Mesothelial cell of epicardium (in vitro differentiated cells): ENCODE results near the gene LASP1. TPM values are rescaled to one million over a fixed set of nuclear protein-coding genes. Genes with fewer than 3 reads are reported as not detected.

Source experiments
- DNase-seq, 2 experiments: peaks; one replicate each; pipeline ENCODE4 v3.0.0; 2021; ENCODE audit warnings: low spot score in 2 of 2; ENCODE audit not compliant: unreplicated experiment in 2 of 2
- H3K27ac Mint-ChIP-seq: 2 replicates; pipeline ENCODE4 v1.8.0; 2021; ENCODE audit warnings: mixed read lengths
- H3K27me3 Mint-ChIP-seq: 2 replicates; pipeline ENCODE4 v1.8.0; 2021; ENCODE audit warnings: low read depth, mixed read lengths
- H3K36me3 Mint-ChIP-seq: 2 replicates; pipeline ENCODE4 v1.8.0; 2021; ENCODE audit warnings: mixed read lengths
- H3K4me1 Mint-ChIP-seq: 2 replicates; pipeline ENCODE4 v1.8.0; 2021; ENCODE audit warnings: mixed read lengths
- H3K4me3 Mint-ChIP-seq: 2 replicates; pipeline ENCODE4 v1.8.0; 2021; ENCODE audit warnings: mild to moderate bottlenecking, moderate library complexity, mixed read lengths
- H3K9me3 Mint-ChIP-seq: 2 replicates; pipeline ENCODE4 v1.8.0; 2021; ENCODE audit warnings: mixed read lengths
- total RNA-seq: library from RNA; stranded (reverse); gene quantifications from 3 replicates; pipeline ENCODE4 v1.2.1, GENCODE V29; 2021
- TF ChIP-seq, protein P1 (sequence below): fragments of 200-600 bp; sonication (generic); IDR thresholded peaks from one replicate; pipeline ENCODE4 v1.5.0; 2021; ENCODE audit warnings: antibody characterized with exemption; ENCODE audit not compliant: unreplicated experiment

Gene LASP1
- total RNA-seq, 1 donor from 2014 or later = 144 TPM

DNA sequence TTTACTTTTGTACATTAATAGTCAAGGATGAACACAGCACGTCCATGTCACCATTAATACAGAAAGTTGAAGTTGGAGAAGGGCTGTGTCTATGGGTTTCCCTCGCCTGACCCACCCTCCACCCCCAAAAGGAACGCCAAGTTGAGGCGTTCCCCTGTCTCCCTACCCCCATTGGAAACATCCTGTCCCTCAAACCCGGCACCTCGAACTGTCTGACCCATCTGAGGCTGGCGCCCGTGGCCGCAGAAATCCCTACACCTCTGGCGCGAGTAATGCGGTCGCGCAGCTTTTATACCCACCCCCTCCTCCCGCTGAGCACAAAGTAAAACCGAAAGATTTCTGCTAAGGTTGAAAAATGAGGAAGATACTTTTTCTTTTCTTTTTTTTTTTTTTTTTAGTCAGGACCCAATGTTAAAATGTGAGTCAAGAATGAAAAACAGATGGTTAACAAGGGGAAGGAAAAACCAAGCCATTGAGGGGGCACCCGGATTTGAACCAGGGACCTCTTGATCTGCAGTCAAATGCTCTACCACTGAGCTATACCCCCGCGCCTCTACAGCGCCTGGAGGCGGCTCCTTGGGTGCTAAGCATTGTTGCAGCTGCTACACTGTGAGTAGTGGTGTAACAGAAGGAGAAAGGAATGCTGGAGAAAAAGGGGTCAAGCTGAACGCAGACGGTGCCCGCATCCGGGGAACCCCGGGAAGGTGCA is 887 bp upstream of the LASP1 start:
- peak; percentile 85 to 98 for DNase-seq
- peak overlapping the region; percentile 99 for H3K27ac Mint-ChIP-seq
- no peaks in the 10 kb centered on the region for H3K36me3 Mint-ChIP-seq
- TF ChIP-seq, protein P1, sequence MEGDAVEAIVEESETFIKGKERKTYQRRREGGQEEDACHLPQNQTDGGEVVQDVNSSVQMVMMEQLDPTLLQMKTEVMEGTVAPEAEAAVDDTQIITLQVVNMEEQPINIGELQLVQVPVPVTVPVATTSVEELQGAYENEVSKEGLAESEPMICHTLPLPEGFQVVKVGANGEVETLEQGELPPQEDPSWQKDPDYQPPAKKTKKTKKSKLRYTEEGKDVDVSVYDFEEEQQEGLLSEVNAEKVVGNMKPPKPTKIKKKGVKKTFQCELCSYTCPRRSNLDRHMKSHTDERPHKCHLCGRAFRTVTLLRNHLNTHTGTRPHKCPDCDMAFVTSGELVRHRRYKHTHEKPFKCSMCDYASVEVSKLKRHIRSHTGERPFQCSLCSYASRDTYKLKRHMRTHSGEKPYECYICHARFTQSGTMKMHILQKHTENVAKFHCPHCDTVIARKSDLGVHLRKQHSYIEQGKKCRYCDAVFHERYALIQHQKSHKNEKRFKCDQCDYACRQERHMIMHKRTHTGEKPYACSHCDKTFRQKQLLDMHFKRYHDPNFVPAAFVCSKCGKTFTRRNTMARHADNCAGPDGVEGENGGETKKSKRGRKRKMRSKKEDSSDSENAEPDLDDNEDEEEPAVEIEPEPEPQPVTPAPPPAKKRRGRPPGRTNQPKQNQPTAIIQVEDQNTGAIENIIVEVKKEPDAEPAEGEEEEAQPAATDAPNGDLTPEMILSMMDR = no peak
- no peaks in the 10 kb centered on the region for H3K27me3 Mint-ChIP-seq
- H3K4me3 Mint-ChIP-seq = peak overlapping the region; percentile 100
- peaks cover 37% of the 10 kb centered on the region for H3K4me1 Mint-ChIP-seq
- no peaks in the 10 kb centered on the region for H3K9me3 Mint-ChIP-seq

DNA sequence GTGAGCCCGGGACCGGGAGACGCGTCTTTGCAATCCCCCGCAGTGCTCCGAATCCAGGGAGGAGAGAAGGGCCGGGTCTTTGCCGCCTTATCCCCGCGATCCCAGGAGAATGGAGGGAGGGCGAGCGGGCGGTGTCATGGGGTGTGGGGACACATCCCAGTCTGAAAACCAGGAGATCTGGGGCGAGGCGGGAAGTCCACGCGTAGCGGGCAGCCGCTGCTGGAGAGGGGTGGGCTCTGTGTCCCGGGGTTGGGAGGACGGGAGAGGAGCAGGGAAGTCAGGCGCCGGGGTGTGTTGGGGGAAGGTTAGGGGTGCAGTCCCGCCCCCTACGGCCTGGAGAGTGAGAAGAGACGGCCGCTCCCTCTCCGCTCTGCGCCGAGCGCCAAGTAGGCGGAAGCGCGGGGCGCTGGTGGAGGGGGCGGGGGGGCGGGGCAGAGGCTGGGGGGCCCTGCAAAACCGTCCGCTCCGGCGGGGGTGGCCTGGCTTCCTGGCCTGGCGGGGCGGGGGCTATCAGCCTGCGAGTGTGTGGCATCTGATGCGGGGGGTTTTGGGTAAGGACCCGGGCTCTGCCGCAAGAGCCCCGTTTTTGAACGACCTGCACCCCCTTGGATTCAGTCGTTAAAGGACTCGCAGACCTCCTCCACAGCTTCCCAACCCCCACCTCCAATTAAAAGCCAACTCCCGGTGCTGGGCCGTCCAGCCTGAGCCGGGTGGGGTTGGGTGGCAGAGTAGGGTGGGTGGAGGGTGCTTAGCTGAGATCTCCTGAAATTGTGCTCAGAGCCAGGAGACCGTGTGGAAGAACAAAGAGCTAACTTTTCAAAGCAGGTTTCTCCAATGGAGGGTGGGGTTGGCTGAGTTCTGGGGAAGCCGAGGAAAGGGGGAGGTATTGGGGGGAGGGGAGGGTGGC is 654 bp downstream of the LASP1 start:
- peak overlapping the region; percentile 99 for H3K27ac Mint-ChIP-seq
- H3K4me1 Mint-ChIP-seq = peaks cover 53% of the 10 kb centered on the region
- H3K27me3 Mint-ChIP-seq = no peaks in the 10 kb centered on the region
- H3K4me3 Mint-ChIP-seq = peak overlapping the region; percentile 100
- H3K36me3 Mint-ChIP-seq = no peaks in the 10 kb centered on the region
- peak; percentile 45 to 67 for DNase-seq
- no peaks in the 10 kb centered on the region for H3K9me3 Mint-ChIP-seq
- TF ChIP-seq, protein P1 = no peak

DNA sequence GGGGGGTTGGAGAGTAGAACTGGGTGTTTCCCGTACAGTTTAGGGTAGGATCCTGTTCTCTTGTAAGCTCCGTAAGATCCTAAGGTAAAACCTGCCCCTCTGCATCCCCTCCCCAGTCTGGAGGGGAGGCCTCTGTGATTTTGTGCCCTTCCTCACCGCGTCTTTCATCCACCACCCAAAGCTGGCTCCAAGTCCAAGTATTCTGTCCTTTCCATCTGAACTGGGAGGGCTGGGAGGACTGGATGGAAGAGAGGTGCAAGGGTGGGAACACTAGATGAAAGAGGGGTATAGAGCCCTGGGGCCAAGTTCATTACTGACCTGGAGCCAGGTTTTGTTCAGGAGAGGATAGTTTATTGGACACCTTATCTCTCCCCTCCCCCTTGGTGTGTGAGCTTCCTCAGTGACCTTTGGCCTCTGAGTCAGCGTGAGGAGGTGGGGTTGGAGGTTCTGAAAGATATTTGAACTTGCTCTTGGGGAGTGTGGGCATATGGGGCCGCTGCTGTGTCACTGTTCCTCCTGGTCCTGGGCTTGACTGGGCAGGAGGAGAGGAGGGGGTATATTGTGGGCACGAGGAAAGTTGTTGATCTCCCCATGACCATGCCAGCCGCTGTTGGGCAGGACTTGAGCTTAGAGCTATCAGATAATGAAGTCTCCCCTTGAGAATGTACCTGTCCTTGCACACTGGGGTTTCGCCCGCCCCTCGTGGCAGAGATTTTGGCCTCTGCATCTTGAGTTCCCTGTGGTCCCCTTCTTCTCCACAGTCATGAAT is 1.6 kb downstream of the LASP1 start:
- TF ChIP-seq, protein P1 = no peak
- Mint-ChIP-seq H3K4me3 (peak overlapping the region; percentile 100), H3K36me3 (no peaks in the 10 kb centered on the region), H3K27me3 (no peaks in the 10 kb centered on the region), H3K4me1 (peaks cover 60% of the 10 kb centered on the region), H3K9me3 (no peaks in the 10 kb centered on the region), H3K27ac (peak overlapping the region; percentile 89)
- no peak for DNase-seq

DNA sequence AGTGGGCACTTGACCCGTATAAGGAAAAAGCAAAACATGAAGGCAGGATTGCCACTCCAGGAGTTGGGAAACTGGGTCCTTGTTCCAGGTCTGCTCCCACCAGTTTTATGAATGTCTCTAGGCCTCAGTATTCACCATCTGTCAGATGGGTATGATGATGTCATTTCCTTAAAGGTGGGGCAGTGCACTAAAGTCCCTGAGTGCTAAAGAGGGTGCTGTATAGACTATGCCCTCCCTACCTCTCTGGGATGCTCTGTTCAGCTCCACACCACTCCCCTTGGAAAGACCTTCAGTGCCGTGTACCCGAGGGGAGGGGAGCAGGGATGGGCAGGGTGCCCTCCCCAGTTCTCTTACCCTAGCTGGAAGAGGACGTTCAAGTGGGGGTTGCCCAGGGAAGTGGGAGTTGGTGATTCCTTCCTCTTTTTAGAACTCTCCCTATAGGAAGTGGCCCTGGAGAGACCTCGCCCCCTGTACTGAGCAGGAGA is 2.2 kb downstream of the LASP1 start:
- DNase-seq = no peak
- H3K9me3 Mint-ChIP-seq = no peaks in the 10 kb centered on the region
- H3K36me3 Mint-ChIP-seq = no peaks in the 10 kb centered on the region
- H3K4me3 Mint-ChIP-seq = peak overlapping the region; percentile 100
- peak overlapping the region; percentile 89 for H3K27ac Mint-ChIP-seq
- H3K4me1 Mint-ChIP-seq = peaks cover 61% of the 10 kb centered on the region
- TF ChIP-seq, protein P1 = no peak
- H3K27me3 Mint-ChIP-seq = no peaks in the 10 kb centered on the region

DNA sequence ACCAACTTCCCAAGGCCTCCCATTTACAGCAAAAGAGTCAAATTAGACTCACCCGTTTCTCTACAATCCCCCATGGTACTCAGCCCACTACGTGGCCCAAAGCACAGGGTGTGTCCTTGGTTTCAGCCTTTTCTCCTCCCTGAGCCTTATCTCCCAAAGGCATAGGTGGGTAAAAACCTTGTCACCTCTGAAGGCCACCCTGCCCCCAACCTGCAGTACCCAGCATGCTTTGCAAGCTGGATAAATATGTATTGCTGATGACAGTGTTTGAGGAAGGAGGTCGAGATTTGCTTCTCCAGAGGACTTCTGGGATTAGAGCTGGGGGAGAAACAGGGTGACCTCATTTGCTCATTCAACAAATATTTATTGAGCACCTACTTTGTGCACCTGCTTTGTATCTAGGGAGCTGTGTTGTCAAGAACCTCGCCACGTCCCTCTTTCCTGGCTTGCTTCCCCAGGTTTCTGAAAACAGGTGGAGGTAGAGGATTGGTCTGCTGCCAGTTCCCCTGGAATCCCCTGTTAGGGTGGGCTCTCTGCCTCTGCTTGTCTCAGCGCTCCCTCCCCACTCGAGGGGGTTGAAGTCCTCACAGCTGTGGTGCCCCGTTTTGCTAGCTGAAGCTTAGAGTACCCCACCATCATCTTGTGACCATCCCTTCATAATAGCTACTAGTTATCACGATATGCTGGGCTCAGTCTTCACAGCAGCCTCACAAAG is 3.0 kb downstream of the LASP1 start:
- no peaks in the 10 kb centered on the region for H3K27me3 Mint-ChIP-seq
- TF ChIP-seq, protein P1 = no peak
- H3K36me3 Mint-ChIP-seq = peaks cover under 1% of the 10 kb centered on the region
- H3K4me3 Mint-ChIP-seq = peak overlapping the region; percentile 100
- peaks cover 59% of the 10 kb centered on the region for H3K4me1 Mint-ChIP-seq
- peak overlapping the region; percentile 89 for H3K27ac Mint-ChIP-seq
- H3K9me3 Mint-ChIP-seq = no peaks in the 10 kb centered on the region
- DNase-seq = no peak
